Neutrophil (primary cell): ENCODE results near the gene ZNF138.

Source experiments
- H3K27ac ChIP-seq: fragments of 200-600 bp; sonication (generic); 2 replicates; pipeline ENCODE4 v1.5.1; 2016; ENCODE audit warnings: mild to moderate bottlenecking, moderate library complexity
- H3K27me3 ChIP-seq: fragments of 200-600 bp; sonication (generic); 2 replicates; pipeline ENCODE4 v1.6.0; 2016; ENCODE audit warnings: mild to moderate bottlenecking
- H3K36me3 ChIP-seq: fragments of 200-600 bp; sonication (generic); 2 replicates; pipeline ENCODE4 v1.5.1; 2017
- H3K4me1 ChIP-seq, 2 experiments: fragments of 200-600 bp in 1 of 2; sonication (generic) in 1 of 2; 1 replicate in 1 of 2; 2 replicates in 1 of 2; pipeline versions ENCODE4 v1.5.1 to v1.6.1; 2013 to 2016; ENCODE audit warnings: low read depth in 1 of 2, low read length in 1 of 2, mild to moderate bottlenecking in 1 of 2, moderate library complexity in 1 of 2; ENCODE audit not compliant: control insufficient read depth in 1 of 2, insufficient read depth in 1 of 2
- H3K4me3 ChIP-seq, 2 experiments: fragments of 200-600 bp in 1 of 2; sonication (generic) in 1 of 2; 1 replicate in 1 of 2; 2 replicates in 1 of 2; pipeline ENCODE4 v1.5.1; 2013 to 2016; ENCODE audit warnings: low read depth in 1 of 2, low read length in 1 of 2, mild to moderate bottlenecking in 1 of 2, moderate library complexity in 1 of 2
- H3K9me3 ChIP-seq: fragments of 200-600 bp; sonication (generic); 2 replicates; pipeline ENCODE4 v1.5.1; 2016
- CTCF ChIP-seq: fragments of 200-600 bp; sonication (generic); IDR thresholded peaks from 2 replicates; pipeline ENCODE4 v1.5.1; 2016; ENCODE audit warnings: antibody characterized with exemption

Gene ZNF138

DNA sequence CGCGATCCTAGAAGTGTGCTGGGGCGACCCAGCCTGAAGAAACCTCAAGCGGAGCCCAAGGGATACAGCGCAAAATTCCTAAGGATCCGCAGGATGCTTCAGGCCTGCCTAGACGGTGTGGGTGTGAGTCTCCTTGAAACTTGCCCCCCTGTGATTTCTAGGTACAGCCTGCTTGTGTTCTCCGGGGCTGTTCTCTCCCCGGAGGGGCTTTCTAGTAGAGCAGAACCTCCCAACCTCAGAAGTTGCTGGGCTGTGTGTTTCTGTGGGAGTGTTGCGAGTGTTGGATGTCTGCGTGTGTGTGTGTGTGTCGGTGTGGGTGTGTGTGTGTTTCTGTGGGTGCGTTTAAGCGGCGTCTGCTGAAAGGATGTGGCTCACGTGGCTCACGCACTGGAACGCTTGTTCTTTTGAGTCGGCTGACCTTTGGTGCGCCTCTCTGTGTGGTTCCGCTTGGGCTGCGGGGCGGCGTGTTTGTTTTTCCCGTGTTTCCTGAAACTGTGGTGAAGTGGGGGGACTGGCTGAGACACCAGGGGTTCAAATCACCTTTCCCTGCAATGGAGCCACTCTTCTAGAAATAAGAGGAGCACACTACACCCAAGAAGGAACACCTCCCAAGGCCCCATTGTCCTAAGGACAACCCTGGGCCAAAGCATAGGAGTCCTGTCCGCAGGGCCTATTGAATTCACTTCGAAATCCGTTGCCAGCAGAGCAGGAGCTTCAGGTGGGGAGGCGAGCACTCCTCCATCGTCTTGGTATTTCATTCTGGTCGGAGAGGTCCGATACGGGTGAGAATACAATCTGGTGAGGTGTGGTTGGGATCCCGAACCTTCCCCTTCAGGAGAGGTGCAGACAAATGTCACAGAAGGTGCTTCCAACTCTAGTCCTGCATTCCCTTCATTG lies 83.7 kb downstream of the ZNF138 start:
- no peak for TF ChIP-seq CTCF
- no peaks in the 10 kb centered on the region for H3K36me3 ChIP-seq
- peaks cover 17% of the 10 kb centered on the region for H3K9me3 ChIP-seq
- no peak overlapping the region for H3K27ac ChIP-seq
- peaks cover 39% of the 10 kb centered on the region for H3K27me3 ChIP-seq
- H3K4me1 ChIP-seq = no peaks in the 10 kb centered on the region
- H3K4me3 ChIP-seq = no peak overlapping the region

- Histone ChIP-seq H3K36me3 (no peaks in the 10 kb centered on the region), H3K27me3 (peaks cover 46% of the 10 kb centered on the region), H3K4me1 (no peaks in the 10 kb centered on the region), H3K4me3 (no peak overlapping the region), H3K9me3 (peaks cover 17% of the 10 kb centered on the region), H3K27ac (no peak overlapping the region)
- TF ChIP-seq CTCF = no peak
Observed at GRCh38 chr7:64878684-64879083, 84.5 kb downstream of the ZNF138 start.

DNA sequence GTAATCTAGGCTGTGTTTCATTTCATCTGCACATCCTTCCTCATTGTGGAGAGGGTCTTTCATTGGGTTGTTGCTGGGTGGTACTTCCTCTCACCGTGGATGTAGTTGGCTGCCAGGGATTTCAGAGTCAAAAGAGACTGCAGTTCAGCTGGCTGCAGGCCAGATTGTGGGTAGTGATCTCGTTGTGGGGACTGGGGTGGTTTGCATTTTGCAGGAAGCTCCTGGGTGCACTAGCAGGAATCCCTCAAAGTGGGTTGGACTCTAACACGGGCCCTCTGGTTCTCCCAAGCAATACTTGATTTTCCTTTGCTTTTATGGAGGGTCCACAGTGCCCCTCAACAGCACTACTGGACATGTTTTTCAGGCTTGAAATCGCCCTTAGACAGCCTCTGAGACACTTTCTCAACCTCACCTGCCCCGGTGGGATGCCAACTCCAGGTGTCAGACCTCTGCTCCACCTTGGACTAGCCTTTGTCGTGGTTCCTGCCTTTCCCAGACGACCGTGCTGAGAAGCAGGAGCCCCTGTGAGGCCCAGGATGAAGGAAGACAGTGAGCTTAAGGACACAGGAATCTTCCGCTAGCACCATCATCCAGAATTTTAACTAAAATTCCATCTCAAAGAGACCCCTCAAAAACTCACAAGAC lies 85.0 kb downstream of the ZNF138 start:
- peaks cover 51% of the 10 kb centered on the region for H3K27me3 ChIP-seq
- no peak overlapping the region for H3K4me3 ChIP-seq
- H3K4me1 ChIP-seq = no peaks in the 10 kb centered on the region
- H3K36me3 ChIP-seq = no peaks in the 10 kb centered on the region
- peaks cover 17% of the 10 kb centered on the region for H3K9me3 ChIP-seq
- no peak for TF ChIP-seq CTCF
- no peak overlapping the region for H3K27ac ChIP-seq

DNA sequence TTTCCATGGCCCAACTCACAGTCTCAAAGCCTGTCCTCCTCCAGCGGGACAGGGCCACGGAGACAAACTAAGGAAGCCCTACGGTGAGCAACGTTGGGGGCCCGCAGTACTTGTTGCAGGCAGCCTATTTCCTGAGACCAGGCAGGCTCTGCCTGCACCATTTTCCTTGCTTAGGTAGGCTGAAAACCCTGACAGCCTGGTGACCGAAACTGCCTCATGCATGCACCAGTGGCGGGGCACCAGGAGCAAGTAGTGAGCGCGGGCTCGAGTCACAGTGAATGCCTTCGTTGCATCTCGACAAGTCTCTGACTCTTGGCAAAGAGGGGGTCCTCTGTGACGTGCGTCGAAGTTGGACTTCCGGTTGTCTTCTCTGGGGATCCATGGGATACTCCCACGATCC lies 85.6 kb downstream of the ZNF138 start:
- Histone ChIP-seq H3K27ac (no peak overlapping the region), H3K9me3 (peaks cover 17% of the 10 kb centered on the region), H3K36me3 (no peaks in the 10 kb centered on the region), H3K4me3 (no peak overlapping the region), H3K27me3 (peaks cover 57% of the 10 kb centered on the region), H3K4me1 (no peaks in the 10 kb centered on the region)
- TF ChIP-seq CTCF = no peak

GRCh38 chr7:64880322-64881297 lies 86.4 kb downstream of the ZNF138 start:
- peaks cover 65% of the 10 kb centered on the region for H3K27me3 ChIP-seq
- H3K4me1 ChIP-seq = no peaks in the 10 kb centered on the region
- TF ChIP-seq CTCF = no peak
- H3K27ac ChIP-seq = no peak overlapping the region
- peaks cover 17% of the 10 kb centered on the region for H3K9me3 ChIP-seq
- no peak overlapping the region for H3K4me3 ChIP-seq
- H3K36me3 ChIP-seq = no peaks in the 10 kb centered on the region
